ENCODE data around the gene DST.

The DST gene

GRCh38 chr6:56408976-56409375, 233.7 kb downstream of the DST start:
- no peaks in the 10 kb centered on the region for H3K36me3 Mint-ChIP-seq (ENCODE audit: low read depth)
- peaks cover 4% of the 10 kb centered on the region for H3K27me3 Mint-ChIP-seq
- H3K4me1 Mint-ChIP-seq, result no peaks in the 10 kb centered on the region
- H3K9me3 Mint-ChIP-seq, result no peaks in the 10 kb centered on the region
- ATAC-seq (no peak), DNase-seq (no peak)
- H3K27ac Mint-ChIP-seq, result no peak overlapping the region
- H3K4me3 Mint-ChIP-seq, result no peak overlapping the region

Measured in activated naive CD8-positive, alpha-beta T cell treated with anti-CD3 and anti-CD28 coated beads, Interleukin-2, amount 50 U/mL, for 24 hours (primary cell).